Activated CD8-positive, alpha-beta memory T cell treated with anti-CD3 and anti-CD28 coated beads, Interleukin-2, amount 50 U/mL, for 4 hours (primary cell): ENCODE data around the gene ACTRT2.

Experiments
- DNase-seq: peaks from one replicate; pipeline ENCODE4 v3.0.0-alpha.2; 2020

ACTRT2 gene

DNA sequence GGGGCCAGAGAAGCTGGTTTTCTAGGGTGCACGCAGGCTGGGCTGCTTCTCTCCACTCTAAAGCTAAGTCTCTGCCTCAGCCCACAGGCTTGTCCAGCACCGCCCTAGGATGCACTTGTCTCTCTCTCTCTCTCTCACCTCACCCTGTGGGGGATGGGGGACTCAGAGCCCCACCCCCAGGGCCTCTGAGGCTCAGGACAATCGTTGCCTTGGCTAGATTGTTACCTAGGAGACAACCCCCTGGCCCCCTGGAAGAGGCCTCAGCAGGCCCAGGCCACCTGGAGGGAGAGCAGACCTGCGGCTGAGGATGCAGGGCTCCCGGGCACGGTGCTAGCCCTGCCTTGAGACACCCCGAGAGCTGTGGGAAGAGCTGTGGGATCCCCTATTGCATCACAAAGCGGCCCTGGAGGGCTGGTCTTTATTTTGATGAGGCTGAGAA lies at the start of gene ACTRT2:
TSS of gene ACTRT2 (plus strand) at position 235 of the 439 bp plus-strand sequence. CDS start 220 bp downstream, outside the sequence.
- DNase-seq = no peak

DNA sequence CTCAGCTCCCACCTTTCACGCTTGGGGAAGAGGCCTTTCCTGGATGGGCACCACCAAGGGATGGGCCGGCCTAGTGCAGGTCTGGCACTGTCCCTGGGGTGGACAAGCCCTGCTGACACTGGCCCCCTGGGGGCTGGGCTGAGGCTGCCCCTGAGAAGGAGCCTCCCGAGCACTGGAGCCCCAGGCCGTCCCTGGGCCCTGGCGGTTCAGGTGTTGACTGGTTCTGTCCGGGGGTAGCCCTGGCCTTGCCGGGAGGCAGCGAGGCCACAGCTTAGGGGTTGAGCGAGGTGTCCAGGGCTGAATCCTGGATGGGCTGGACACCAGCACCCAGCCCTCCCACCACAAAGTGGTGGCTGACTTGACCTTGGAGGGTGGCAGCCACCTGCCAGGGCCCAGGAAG lies 49.7 kb upstream of the ACTRT2 start:
- DNase-seq = peak; percentile 14

DNA sequence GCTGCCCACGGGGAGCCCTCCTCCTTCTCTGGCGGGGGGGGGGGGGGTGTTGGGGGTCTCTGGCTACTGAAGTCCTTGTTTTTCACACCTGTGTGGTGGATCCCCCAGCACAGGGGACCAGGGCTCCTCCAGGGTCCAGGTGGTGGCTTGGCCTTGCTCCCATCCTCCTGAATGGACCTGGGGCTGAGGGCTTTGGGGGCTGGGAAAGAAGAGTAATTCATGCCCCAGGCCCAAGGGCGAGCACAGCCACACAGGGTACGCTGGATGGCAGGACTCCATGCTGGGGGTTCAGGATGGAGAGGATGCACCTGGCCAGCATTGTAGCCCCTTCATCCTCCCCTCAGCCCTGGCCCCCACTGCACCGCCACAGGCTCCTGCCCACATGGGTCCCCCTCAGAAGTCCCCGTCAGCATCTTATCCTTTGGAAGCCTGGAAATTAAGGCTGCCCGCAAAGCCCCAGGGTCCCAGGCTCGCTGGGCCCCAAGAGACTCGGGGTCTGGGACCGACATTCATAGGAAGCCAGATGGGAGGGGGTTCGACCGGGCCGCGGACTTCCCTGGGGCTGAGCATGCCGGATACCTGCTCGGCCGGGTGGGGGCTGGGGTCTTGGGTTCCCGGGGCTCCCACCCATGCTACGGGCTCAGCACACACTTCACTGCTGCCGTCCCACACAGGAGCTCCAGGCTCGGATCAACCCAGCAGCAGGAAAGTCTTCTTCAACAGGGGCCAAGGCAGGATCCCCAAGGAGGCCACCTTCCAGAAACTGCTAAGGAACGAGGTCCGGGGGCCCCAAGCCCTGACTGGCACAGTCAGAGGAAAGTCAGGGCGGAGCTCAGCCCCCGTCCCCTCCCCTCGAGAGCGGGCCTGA lies 49.0 kb upstream of the ACTRT2 start:
- peak; percentile 11 for DNase-seq

- peak; percentile 7 for DNase-seq
These were observed 48.2 kb upstream of the ACTRT2 start for GRCh38 chr1:2972879-2973575.

DNA sequence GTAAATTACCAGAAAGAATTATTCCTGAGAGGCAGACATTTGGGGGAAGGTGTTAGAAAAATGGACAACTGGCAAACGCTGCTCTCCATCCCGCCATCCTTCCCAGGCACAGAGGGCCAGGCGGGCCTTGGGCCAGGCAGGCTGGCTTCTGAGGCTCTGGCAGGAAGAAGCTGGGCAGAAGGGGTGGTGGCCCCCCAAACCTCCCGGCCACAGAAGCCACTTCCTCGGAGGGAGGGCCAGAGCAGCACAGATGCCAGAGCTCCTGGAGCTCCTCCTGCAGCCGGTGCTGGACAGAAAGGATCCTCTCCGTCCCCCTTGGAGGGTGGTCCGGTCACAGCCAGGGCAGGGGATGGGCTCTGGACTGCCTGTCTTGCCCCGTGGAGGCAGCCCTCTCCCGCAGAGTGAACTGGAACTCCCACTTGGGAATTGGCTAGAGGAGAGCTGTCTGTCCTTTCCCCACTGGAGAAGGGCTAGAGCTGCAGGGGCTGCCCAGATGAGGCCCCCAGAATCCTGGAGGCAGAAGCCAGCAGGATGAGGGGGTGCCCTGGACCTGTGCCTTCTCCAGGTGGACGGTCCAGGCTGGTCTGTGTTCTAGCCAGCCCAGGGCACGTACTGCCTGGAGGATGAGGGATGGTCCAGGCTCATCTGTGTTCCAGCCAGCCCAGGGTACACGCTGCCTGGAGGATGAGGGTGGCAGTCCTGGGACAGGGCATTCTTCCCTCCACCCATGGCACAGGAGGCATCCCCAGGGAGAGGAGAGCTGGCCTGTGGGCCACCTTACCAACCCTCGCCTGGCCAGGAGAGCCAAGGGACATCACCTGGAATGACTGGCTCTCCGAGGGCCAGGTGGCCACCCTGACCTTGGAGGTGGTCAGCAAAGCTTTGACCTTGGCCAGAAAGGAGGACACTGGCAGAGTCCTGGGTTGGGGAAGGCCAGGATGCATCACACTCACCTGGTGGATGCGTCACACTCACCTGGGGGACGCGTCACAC lies 47.4 kb upstream of the ACTRT2 start:
- DNase-seq = peak; percentile 11

DNA sequence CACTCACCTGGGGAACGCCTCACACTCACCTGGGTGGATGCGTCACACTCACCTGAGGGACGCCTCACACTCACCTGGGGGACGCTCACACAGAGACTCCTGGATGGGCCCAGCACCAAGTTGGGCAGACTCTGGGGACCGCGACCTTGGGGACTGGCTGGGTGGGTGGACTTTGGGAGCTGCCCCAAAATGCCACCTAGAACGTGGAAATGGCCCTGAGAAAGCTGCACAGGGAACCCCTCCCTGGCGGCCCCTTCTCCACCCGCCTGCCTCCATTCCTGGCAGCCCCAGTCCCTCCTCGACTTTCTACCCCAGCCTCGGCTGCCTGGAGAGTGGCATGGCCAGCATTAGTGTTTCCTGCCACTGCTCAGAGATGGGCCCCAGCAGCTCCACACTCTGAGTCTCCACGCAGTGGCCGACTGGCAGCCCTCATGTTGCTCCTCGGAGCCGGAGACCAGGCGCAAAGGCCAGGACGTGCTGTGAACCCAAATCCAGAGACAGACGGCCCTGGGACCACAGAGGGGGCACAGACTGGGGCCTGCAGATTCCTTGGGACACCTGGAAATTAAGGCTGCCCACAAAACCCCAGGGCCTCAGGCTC lies 46.5 kb upstream of the ACTRT2 start:
- no peak for DNase-seq

DNA sequence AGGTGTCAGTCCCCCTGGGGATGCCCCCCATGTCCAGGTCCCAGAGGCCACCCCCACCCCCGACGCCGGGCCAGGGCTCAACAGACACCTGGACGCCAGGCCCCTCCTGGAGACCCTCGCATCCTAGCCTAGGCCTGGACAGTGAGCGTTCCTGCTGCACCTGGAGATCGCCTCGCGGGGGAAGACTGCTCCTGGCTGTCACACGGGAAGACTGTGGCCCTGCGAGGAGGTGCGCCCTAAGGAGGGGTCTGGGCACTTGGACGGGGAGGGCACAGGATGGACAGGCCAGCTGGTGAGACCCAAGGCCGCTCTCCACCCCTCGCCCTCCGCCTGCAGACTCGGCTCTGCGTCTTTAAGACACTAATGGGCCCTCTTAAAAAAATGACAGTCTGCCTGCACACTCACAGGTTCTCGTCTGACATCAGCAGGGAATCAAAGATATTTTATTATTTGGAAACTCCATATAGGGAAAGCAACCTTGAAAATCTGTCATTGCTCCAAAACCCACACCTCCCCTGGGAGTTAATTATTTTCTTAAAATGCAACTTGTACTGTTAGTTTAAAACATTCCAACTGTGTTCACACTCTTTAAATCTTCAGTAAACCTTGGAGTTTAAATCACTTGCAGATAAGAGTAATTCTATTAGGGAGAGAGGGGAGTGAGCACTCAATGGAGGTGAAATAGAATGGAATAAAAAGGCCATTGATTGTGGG lies 45.6 kb upstream of the ACTRT2 start:
- DNase-seq = no peak

GRCh38 chr1:2976180-2976562 lies 45.1 kb upstream of the ACTRT2 start:
- DNase-seq = no peak

DNA sequence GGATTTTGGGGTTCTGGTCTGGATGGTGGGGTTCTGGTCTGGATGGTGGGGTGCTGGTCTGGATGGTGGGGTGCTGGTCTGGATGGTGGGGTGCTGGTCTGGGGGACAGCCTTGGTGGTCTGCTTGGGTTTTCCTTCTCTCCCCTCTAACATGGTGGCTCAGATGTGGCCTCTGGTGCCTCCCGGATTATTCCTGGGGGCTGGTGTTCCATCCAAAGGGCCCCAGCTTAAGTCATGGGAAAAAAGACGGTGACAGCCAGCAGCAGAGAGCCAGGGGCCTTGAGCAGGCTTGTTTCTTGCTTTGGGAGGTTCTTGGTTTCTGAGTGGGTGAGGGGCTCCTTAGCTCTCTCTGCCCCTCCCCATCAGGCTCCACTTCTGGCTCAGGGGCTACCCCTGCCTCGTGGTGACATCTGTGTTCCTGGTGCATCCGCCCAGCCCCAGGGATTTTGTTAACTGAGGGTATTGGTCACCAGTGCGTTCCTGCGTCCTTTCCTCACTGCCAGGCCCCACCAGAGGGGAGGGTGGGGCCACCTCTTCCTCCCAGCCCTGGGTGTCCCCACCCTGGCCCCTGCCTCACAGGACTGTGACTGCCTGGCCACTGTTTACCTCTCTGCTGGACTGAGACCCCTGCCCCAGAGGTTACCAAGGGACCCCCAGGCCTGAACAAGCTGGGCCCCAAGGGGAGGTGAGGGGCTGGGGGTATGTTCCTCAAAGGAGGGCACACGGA lies 43.2 kb upstream of the ACTRT2 start:
- DNase-seq = peak; percentile 8

DNA sequence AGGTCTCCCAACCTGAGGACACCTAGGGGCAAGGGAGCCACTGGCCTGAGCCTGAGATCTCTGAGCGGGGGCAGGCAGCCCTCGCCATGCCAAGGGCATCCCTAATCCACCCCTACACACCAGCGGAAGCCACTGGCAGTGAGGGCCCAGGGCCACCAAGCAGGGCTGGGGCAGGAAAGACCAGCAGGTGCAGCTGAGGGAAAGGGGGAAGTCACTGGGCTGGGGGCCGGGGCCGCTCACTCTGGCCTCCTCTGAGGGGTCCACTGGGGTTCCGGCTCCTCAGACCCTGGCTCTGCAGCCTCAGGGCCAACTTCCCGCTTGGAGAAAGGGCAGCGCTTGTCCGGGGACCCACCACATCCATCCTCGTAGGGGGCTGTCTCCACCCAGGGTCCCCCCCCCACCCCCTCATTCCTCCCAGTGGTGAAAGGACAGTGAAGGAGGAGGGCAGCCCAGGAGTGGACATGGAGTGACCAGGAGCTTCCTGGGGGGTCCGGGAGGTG lies 42.5 kb upstream of the ACTRT2 start:
- peak; percentile 8 for DNase-seq

DNA sequence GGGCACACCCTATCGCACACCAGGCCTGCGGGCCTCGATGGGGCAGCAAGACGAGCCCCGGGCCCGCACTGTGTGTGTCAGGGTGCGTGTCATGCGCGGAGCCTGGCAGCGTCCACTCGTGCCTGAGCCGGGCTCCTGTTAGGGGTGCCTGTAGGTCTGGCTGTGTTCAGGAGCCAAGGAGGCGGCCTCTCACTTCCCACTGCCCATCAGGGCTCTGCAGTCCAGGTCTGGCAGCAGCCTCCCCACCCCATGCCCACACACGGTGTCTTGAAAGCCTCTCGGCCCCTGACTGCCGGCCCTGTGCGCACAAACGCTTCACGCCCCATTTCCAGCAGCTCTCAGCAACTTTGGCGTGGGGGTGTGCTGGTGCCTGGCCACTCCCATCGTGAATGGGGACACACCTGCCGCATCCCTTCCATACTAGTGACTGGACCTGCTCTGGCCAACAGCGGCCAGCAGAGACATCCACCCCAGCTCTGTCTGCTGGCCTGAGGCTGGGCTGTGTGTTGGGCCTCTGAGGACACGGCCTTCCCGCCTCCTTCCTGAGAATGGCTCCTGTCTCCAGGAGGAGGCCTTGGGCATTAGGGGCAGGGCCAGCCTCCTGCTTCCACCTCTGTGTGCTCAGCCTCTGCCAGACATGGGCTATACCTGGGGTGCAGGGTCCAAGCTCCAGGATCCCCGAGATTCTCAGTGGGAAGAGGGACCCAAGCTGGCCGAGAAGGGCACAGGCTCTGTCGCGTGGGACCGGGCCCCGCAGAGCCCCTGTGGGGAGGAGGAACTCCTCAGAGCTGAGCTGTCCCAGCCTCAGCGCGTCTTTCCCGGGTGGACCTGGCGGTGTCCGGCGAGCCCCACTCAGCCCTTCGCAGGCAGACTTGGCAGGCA lies 41.8 kb upstream of the ACTRT2 start:
- no peak for DNase-seq

- DNase-seq = peak; percentile 11
These were observed 41.0 kb upstream of the ACTRT2 start for GRCh38 chr1:2980073-2980791.

- no peak for DNase-seq
These were observed 40.4 kb upstream of the ACTRT2 start for GRCh38 chr1:2980849-2981248.

DNA sequence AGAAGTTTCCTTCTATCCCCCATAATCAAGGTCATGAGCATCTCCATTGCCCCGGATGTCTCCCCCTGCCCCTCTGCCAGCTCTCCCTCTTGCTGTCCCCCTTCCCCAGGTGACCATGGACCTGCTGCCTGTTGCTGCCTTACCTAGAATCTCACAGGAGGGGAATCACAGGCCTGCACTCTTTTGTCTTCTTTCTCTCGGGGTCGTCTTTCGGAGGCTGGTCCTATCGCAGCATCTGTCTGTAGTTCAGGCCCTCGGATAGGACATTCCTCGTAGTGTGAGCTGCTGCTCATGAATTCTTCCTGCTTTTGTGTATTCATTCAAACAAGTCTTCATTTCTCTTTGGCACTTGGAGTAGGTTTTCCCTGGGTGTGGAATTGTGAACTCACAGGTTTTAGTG lies 39.9 kb upstream of the ACTRT2 start:
- no peak for DNase-seq

DNA sequence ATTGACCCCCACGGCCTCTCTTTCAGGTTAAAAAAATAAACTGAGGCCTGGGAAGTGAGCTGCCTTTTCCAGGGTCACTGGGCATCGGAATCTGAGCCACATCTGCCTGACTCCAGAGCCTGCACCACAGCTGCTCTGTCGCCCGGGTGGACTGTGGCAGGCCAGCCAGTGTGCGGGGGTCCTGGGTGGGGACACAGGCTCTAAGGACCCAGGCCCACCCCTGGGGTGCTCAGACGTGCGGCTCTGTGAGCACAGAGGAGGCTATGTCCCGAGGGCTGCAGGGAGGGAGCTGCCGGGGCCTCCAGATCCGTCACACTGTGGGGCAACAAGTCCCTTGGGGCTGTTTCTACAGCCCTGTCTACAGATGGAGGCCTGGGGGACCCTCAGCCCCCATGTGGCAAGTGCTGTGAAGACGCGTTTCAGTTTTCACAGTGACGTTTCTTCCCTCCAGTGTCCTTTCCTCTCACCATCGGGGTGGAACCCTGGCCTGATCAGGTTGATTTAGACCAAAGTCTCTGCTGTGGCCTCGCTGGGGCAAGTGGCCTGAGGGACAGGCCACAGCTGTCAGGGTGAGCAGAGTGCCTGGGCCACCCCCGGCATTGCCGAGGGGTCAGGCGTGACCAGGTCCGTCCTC lies 39.2 kb upstream of the ACTRT2 start:
- peak; percentile 10 for DNase-seq

- peak; percentile 12 for DNase-seq
These were observed 38.5 kb upstream of the ACTRT2 start for GRCh38 chr1:2982615-2983318.

- peak; percentile 11 for DNase-seq
These were observed 38.0 kb upstream of the ACTRT2 start for GRCh38 chr1:2983319-2983705.
